Activated naive CD4-positive, alpha-beta T cell treated with anti-CD3 and anti-CD28 coated beads, Interleukin-2, amount 10 ng/mL, durations not matched to agents 7 days and 5 days (primary cell): ENCODE data around the gene BCL2L12.

Experiments
- CTCF ChIA-PET: fragments of 350-600 bp; sonication (Branson Sonifier 250); formaldehyde crosslinking; loops from one replicate; lab custom pipeline; 2021; ENCODE audit warnings: antibody characterized with exemption; lab: Charles Lee
- DNase-seq: peaks from one replicate; pipeline ENCODE4 v3.0.0-alpha.2; 2020
- H3K27ac Mint-ChIP-seq: one replicate; pipeline ENCODE4 v1.8.0; 2021; ENCODE audit warnings: mild to moderate bottlenecking, moderate library complexity, mixed read lengths
- H3K27me3 Mint-ChIP-seq: one replicate; pipeline ENCODE4 v1.8.0; 2021; ENCODE audit warnings: mild to moderate bottlenecking, mixed read lengths
- H3K36me3 Mint-ChIP-seq: one replicate; pipeline ENCODE4 v1.8.0; 2021; ENCODE audit warnings: mixed read lengths
- H3K4me1 Mint-ChIP-seq: one replicate; pipeline ENCODE4 v1.8.0; 2021; ENCODE audit warnings: mixed read lengths
- H3K4me3 Mint-ChIP-seq: one replicate; pipeline ENCODE4 v1.8.0; 2021; ENCODE audit warnings: mild to moderate bottlenecking, moderate library complexity, mixed read lengths
- H3K9me3 Mint-ChIP-seq: one replicate; pipeline ENCODE4 v1.8.0; 2021; ENCODE audit warnings: mixed read lengths

Gene BCL2L12

DNA sequence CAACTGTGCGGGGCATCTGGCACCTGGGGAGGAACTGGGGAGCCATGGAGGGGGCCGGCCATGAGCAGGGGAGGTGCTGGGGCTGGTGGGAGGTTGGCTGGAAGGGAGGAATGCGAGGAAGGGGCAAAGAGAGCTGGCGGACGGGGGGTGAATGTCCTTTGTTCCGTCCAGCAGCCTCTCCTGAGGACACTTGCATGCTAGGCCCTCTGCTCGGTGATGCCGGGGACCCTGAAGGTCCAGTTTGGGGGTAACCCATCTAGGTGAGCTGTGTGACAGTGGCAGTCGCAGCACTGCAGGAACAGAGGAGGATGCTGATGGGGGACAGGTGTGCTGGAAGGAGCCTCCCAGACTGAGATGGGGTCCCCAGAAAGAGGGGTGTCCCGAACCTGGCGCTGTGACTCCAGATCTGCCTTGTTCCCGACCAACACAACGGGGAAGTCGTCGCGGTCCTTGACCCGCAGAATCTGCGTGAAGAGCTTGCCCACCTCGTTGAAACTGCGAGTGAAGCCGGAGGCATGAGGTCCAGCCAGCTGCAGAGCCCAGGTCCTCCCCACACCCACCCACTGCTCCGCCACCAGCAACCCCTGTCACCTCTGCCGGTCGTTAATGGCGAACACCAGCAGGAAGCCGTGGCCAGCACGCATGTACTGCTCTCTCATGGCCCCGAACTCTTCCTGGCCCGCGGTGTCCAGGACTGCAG is 29.4 kb upstream of the BCL2L12 start:
- Mint-ChIP-seq H3K36me3 (peaks cover 1% of the 10 kb centered on the region), H3K27ac (peak overlapping the region; percentile 49), H3K4me3 (no peak overlapping the region), H3K4me1 (peaks cover 38% of the 10 kb centered on the region), H3K9me3 (no peaks in the 10 kb centered on the region), H3K27me3 (peaks cover 25% of the 10 kb centered on the region)
- DNase-seq: no peak
- CTCF ChIA-PET: no interaction called here

DNA sequence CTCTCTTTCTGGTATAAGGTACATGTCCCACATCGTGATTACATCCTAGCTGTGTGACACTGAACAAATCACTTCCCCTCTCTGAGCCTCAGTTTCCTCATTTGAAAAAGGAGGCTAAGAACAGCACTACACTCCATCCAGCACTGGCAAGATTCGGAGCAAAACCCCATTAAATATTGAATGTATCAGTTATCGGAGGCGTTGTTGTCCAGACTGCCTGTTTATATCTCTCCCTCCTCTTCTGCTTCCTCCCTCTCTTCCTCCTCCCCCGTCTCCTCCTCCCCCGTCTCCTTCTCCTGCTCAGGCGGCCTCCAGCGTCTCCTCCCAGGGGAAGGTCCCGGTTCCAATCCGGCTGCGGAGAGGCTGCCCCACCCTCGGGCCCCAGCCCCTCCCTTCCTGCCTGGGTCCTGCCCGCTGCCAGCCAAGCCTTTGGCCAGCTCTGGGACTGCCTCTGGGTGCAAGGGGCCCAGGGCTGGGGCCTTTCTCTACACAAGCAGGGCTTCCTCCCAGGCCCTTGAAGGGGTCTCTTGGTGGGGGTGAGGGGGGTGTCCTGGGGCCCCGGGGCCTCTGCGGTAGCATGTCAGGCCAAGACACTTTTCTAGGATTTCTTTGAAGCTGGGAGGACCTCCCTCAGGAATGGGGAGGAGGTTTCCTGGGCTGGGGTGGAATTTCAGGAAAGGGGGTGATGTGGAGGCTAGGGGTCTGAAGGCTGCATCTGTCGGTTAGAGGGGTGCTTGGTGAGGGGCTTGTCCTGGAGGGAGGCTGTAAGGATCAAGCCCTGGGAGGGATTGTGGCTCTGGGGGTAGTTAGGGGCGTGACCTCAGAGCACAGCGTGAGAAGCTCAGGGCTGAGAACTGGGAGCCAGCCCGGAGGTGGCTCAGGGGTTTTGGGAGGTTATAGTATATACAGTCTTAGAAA is 27.7 kb upstream of the BCL2L12 start:
- H3K27me3 Mint-ChIP-seq: peaks cover 25% of the 10 kb centered on the region
- no peaks in the 10 kb centered on the region for H3K9me3 Mint-ChIP-seq
- peak overlapping the region; percentile 50 for H3K4me3 Mint-ChIP-seq
- H3K27ac Mint-ChIP-seq: peak overlapping the region; percentile 6
- CTCF ChIA-PET: no interaction called here
- peaks cover 49% of the 10 kb centered on the region for H3K4me1 Mint-ChIP-seq
- DNase-seq: peak; percentile 47
- H3K36me3 Mint-ChIP-seq: peaks cover 1% of the 10 kb centered on the region

DNA sequence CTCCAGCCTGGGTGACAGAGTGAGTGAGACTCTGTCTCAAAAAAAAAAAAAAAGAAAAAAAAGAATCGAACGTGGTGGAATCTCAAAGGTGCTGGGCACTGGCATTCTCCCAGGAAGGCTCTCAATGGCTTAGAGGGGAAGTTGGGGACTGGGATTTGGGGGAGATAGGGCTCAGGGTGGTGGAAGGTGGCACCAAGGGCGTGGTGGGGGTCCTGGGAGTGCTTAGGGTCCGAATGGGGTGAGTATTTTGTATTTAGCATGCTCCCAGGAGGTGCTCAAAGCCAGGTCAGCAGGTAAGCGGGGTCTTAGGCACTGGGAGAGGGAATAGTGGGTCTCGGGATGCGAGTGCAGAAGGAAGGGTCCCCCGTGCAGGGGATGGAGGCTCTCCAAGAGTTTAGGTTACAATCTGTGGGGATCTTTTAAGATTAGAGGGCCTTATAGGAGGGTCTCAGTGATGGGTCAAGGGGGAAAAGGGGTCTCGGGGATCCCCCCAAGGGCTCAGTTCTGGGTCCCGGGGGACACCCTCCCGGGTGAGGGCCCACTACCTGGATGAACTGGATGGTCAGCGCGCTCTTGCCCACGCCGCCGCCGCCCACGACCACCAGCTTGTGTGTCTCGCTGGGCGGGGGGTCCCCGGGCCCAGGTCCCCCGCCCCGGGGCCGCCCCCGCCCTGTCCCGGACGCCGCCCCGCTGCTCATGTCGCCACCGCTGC is 26.2 kb upstream of the BCL2L12 start:
- H3K27me3 Mint-ChIP-seq: peaks cover 25% of the 10 kb centered on the region
- H3K9me3 Mint-ChIP-seq: no peaks in the 10 kb centered on the region
- H3K4me1 Mint-ChIP-seq: peaks cover 63% of the 10 kb centered on the region
- no peak for DNase-seq
- CTCF ChIA-PET: interaction anchor here (1.1 to 2.7 kb wide), 4 partner anchors 33 to 70 kb away, joined by 4 to 10 read pairs (median 6); partner anchors contain the start of gene PRMT1
- H3K4me3 Mint-ChIP-seq: peak overlapping the region; percentile 87
- H3K27ac Mint-ChIP-seq: peak overlapping the region; percentile 60
- H3K36me3 Mint-ChIP-seq: peaks cover 1% of the 10 kb centered on the region

DNA sequence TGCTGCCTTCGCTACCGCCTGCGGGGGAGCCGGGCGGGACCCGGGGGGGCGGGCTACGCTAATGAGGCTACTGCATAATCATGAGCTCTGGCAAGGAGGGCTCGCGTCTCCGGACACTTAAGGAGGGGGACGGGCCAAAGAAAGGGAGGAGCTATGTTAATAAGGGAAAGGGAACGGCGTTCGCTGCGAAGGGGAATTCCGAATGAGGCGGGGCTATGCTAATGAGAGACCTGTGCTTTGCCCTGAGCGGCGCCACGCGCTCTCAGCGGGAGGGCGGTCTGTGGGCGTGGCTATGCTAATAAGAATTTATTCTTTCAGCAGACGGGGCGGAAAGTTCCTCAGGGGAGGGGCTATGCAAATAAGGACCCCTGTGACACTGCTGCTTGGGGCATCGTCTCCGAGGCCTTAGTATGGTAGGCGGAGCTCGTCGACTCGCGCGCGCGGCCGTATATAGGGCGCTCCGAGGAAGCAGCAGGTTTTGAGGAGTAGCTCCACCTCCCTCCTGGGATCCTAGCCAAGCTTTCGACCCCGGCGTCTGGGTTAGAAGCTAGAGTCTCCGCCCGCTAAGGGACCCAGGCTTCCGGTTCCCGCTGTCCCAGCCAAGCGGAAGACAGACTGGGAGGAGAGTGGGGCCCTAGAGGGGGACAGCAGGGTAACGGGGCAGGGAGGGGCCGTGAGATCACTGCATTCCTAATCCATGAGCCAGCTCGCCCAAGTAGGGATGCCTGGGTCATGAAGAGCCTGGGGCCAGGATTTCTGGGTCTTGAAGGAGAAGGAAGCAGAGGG is 25.4 kb upstream of the BCL2L12 start, which contains the start of gene RRAS:
TSS of gene RRAS (minus strand) at position 31 of the 786 bp plus-strand sequence. CDS start 45 bp downstream, outside the sequence.
- Mint-ChIP-seq H3K9me3 (no peaks in the 10 kb centered on the region), H3K4me3 (peak within 1 kb of the TSS; percentile 87), H3K36me3 (peaks cover under 1% of the 10 kb centered on the region), H3K27ac (peak within 1 kb of the TSS; percentile 98), H3K4me1 (peaks cover 64% of the 10 kb centered on the region), H3K27me3 (peaks cover 25% of the 10 kb centered on the region)
- CTCF ChIA-PET: interaction anchor here (0.9 to 2.7 kb wide), 5 partner anchors 30 to 70 kb away, joined by 3 to 10 read pairs (median 4); partner anchors contain the start of gene PRMT1
- peak; percentile 100 for DNase-seq

DNA sequence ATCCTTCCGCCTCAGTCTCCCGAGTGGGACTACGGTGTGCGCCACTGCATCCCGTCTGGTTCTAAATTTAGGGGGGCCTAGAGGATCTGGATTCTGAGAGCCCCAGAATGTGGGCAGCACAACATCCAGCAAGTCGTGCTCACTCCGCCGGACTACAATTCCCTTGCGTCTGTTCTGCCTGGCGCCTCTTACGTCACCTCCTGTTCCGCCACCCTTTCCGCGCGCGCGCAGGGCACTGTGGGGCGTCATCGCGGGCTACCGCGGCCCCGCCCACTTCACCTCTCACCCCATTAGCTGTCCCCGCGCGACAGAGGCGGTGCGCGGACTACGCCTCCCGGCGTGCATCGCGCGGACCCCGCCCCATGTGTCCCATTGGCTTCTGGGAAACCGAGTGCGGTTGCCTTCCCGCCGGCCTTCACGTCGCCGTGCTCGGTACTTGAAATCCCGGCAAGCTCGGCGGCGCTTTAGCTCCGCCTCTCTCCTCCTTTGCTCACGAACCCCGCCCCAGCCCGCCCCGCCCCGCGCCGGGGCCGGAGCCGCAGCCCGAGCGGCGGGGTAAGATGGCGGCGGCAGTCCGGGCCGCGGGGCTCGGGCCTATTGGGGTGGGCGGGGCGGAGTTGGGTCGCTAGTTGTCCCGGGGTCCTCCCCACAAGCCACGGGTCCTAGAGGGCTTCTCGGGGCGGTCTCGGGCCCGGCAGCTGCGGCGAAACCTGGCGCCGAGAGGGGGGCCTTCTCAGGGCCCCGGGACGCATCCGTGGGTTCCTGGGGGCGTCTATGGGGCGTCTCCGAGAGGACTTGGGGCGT is 23.8 kb upstream of the BCL2L12 start, which contains the start of gene SCAF1:
TSS of gene SCAF1 (plus strand) at position 522 of the 804 bp plus-strand sequence. CDS start 2,818 bp downstream, outside the sequence.
- DNase-seq: peak; percentile 99
- Mint-ChIP-seq H3K27ac (peak within 1 kb of the TSS; percentile 98), H3K9me3 (no peaks in the 10 kb centered on the region), H3K4me1 (peaks cover 64% of the 10 kb centered on the region), H3K4me3 (peak within 1 kb of the TSS; percentile 87), H3K36me3 (peaks cover 12% of the 10 kb centered on the region), H3K27me3 (peaks cover 14% of the 10 kb centered on the region)
- CTCF ChIA-PET: interaction anchor here (0.6 to 2.7 kb wide), 3 partner anchors 23 to 71 kb away, joined by 3 to 10 read pairs (median 4); partner anchors contain the start of gene PRMT1

DNA sequence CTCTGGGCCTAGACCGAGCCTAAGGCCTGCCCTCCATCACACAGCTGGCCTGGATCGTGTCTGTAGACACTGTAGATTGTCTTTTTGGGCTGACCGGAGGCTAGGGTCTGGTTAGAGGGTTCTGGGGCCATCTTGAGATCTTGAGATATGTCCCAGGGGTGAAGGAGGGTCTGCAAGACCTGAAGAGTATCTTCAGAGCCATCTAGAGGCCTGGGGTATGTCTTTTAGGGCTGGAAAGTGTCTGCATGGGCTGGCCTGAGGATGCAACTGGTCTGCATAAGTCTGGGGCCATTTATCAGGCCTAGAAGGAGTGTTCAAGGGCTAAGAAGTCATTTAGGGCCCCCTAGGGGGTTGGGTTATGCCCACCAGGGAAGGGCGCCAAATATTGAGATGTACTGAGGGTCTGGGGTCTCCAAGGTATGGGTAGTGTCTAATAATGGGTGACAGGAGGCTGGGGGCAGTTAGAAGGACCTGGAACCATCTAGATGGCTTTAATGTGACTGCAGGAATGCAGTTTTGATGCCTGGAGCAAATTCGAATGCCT is 23.2 kb upstream of the BCL2L12 start:
- H3K4me1 Mint-ChIP-seq: peaks cover 62% of the 10 kb centered on the region
- CTCF ChIA-PET: interaction anchor here (1.0 kb wide), 1 partner anchor 22 kb away, joined by 4 read pairs; no protein-coding TSS in a partner anchor
- peaks cover 14% of the 10 kb centered on the region for H3K27me3 Mint-ChIP-seq
- no peaks in the 10 kb centered on the region for H3K9me3 Mint-ChIP-seq
- H3K4me3 Mint-ChIP-seq: peak overlapping the region; percentile 87
- peak overlapping the region; percentile 90 for H3K27ac Mint-ChIP-seq
- peaks cover 17% of the 10 kb centered on the region for H3K36me3 Mint-ChIP-seq
- no peak for DNase-seq

DNA sequence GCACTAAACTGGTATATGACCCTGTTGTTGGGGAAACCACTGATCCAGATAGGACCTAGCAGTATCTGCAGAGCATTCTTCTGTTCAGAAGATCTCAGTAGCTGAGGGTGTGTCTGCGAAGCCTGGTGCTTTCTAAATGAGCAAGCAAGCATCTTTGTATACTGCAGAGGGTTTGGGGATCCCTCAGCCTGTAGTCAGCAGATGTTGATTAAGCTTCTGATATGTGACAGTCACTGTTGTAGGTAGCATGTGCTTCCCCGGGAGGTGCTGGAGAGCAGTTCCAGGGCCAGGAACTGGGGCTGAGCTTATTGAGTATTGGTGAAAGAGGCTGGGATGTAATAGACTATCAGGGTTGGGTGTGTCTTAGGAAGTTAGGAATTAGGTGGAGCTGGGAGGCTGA is 22.3 kb upstream of the BCL2L12 start:
- H3K36me3 Mint-ChIP-seq: peaks cover 17% of the 10 kb centered on the region
- H3K4me1 Mint-ChIP-seq: peaks cover 53% of the 10 kb centered on the region
- no peaks in the 10 kb centered on the region for H3K9me3 Mint-ChIP-seq
- CTCF ChIA-PET: interaction anchor here (1.1 kb wide), 1 partner anchor 29 kb away, joined by 3 read pairs; no protein-coding TSS in a partner anchor
- peak overlapping the region; percentile 87 for H3K4me3 Mint-ChIP-seq
- H3K27me3 Mint-ChIP-seq: peaks cover 9% of the 10 kb centered on the region
- peak overlapping the region; percentile 90 for H3K27ac Mint-ChIP-seq
- DNase-seq: no peak

DNA sequence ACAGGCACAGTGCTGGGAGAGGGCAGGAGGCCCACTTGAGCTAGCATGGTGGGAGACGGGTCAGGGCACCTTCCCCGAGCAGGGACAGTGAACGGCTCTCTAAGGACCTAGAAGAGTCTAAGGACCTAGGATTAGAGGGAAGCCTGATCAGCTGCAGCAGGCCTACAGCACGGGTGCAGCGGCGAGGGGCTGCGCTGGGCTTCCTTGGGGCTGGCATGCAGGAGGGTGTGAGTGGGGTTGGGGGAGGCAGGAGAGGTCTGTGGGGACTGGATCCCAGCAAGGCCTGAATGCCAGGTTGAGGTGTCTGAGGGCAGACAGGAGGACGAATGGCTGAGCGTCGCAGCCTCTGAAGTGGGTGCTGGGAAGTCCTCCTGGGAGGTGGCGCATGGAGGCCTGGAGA is 20.1 kb upstream of the BCL2L12 start:
- CTCF ChIA-PET: interaction anchor here (0.6 to 0.9 kb wide), 2 partner anchors 16 to 21 kb away, joined by 3 read pairs; no protein-coding TSS in a partner anchor
- no peaks in the 10 kb centered on the region for H3K9me3 Mint-ChIP-seq
- H3K27me3 Mint-ChIP-seq: no peaks in the 10 kb centered on the region
- peaks cover 23% of the 10 kb centered on the region for H3K36me3 Mint-ChIP-seq
- peaks cover 36% of the 10 kb centered on the region for H3K4me1 Mint-ChIP-seq
- no peak for DNase-seq
- no peak overlapping the region for H3K4me3 Mint-ChIP-seq
- H3K27ac Mint-ChIP-seq: no peak overlapping the region

DNA sequence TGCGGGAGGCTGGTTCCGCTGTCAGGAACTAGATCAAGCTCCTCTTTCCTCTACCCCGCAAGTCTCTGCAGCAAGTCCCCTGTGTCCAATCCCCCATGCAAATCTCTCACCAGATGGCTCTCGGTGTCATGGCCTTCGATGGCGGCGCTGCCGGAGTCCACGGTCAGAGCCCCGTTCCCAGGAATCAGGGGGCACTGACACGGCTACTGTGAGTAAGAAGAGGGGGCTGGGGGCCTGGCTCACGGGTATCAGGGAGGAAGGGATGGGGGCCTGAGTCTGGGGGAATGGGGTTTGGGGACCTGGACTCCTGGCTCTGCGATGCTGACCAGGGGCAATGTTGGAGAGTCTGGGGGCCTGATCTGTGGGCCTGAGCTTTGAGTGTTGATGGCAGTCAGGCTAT is 19.7 kb upstream of the BCL2L12 start:
- H3K4me3 Mint-ChIP-seq: no peak overlapping the region
- peaks cover 23% of the 10 kb centered on the region for H3K36me3 Mint-ChIP-seq
- H3K9me3 Mint-ChIP-seq: no peaks in the 10 kb centered on the region

DNA sequence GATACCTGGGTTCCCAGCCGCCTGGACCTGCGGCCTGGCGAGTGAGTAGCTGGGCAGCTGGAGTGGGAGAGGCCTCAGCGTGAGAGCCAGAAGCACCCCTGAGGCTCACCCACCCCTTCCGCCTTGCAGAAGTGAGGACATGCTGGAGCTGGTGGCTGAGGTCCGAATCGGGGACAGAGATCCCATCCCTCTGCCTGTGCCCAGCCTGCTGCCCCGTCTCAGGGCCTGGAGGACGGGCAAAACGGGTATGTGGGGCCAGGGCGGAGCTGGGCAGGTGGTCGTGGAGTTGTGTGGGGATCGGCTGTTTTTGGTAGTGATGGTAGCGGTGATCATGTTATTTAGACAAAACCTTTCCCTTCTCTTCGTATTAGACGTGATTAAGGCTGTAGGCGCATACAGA is 19.1 kb upstream of the BCL2L12 start:
- Mint-ChIP-seq H3K9me3 (no peaks in the 10 kb centered on the region), H3K27ac (no peak overlapping the region), H3K36me3 (peaks cover 23% of the 10 kb centered on the region), H3K4me1 (peaks cover 30% of the 10 kb centered on the region), H3K27me3 (no peaks in the 10 kb centered on the region), H3K4me3 (no peak overlapping the region)
- CTCF ChIA-PET: no interaction called here
- DNase-seq: no peak

More for the DNA sequence above, 19.7 kb upstream of the BCL2L12 start:
- peaks cover 32% of the 10 kb centered on the region for H3K4me1 Mint-ChIP-seq
- H3K27me3 Mint-ChIP-seq: no peaks in the 10 kb centered on the region
- peak overlapping the region; percentile 14 for H3K27ac Mint-ChIP-seq
- CTCF ChIA-PET: interaction anchor here (0.9 kb wide), 1 partner anchor 21 kb away, joined by 3 read pairs; no protein-coding TSS in a partner anchor
- DNase-seq: no peak

DNA sequence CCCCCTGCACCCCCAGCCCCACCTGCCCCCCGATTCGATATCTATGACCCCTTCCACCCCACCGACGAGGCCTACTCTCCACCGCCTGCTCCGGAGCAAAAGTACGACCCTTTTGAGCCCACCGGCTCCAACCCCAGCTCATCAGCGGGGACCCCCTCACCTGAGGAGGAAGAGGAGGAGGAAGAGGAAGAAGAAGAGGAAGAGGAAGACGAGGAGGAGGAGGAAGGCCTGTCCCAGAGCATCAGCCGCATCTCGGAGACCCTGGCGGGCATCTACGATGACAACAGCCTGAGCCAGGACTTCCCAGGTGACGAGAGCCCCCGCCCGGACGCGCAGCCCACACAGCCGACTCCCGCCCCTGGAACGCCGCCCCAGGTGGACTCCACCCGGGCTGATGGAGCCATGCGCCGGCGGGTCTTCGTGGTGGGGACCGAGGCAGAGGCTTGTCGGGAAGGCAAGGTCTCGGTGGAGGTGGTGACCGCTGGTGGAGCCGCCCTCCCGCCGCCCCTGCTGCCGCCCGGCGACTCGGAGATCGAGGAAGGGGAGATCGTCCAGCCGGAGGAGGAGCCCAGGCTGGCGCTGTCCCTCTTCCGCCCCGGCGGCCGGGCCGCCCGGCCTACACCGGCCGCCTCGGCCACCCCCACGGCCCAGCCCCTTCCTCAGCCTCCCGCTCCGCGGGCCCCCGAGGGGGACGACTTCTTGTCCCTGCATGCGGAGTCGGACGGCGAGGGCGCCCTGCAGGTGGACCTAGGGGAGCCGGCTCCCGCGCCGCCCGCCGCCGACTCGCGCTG is 14.5 kb upstream of the BCL2L12 start:
- DNase-seq: no peak
- Mint-ChIP-seq H3K9me3 (no peaks in the 10 kb centered on the region), H3K27ac (no peak overlapping the region), H3K36me3 (peaks cover 36% of the 10 kb centered on the region), H3K4me1 (peaks cover 3% of the 10 kb centered on the region), H3K27me3 (no peaks in the 10 kb centered on the region), H3K4me3 (no peak overlapping the region)
- CTCF ChIA-PET: no interaction called here
